ENCODE data around the gene PI16.
"Not testable (repeated sequence)": the region's sequence is repeated elsewhere in the genome, so short reads cannot be mapped to it uniquely, and the experiment has no call there.

- TF ChIP-seq EZH2 (IDR thresholded peaks at IDR 0.05; ENCODE audit: insufficient read depth, poor library complexity, severe bottlenecking); EZH2phosphoT487 (IDR thresholded peaks at IDR 0.05; ENCODE audit: insufficient read depth, low read depth): not testable (repeated sequence)
Measured at GRCh38 chr6:36939005-36939404, 15.5 kb upstream of the PI16 start.

Data from GM23248 (cell line).